GM10266 (cell line): ENCODE data around the gene MYH14.

Experiments
- DNase-seq: peaks from one replicate; pipeline ENCODE4 v3.0.0; 2012; ENCODE audit errors: extremely low spot score
- TF ChIP-seq, protein P1 (sequence below): IDR thresholded peaks from 2 replicates; pipeline ENCODE4 v1.5.1; 2012; ENCODE audit warnings: mild to moderate bottlenecking, low read depth; ENCODE audit not compliant: control insufficient read depth, insufficient read depth; ENCODE audit errors: missing control alignments

The MYH14 gene

DNA sequence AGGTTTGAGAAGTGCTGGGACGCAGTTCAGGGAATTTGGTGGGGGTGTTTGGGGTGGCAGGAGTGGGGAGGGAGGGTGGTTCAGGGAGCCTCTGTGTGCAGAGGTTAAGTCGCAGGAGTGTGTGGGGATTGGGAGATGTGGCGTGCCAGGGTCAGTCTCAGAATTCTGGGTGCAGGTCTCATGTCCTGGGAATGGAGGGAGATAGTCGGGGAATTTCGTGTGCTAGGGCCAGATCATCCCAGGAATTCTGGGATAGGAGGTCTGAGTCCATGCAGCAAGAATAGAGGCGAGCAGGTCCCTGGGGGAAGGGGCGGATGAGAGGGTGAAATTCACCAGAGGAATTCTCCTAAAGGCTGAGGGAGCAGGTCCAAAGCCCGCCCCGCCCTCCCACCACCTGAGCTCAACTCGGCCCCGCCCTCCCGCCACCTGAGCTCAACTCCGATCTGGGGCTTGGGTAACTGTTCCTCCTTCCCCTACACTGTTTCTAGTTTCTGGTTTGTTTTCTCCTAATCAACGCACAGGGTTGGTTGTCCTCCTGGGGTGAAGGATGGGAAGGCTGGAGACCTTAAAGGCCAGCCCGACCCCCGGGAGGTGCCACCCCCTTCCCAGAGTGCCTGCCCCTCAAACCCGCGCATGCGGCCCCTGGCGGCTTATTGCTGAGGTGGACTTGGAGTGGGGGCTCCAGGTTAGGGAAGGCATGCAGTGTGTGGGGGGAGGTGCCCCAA lies 110.6 kb downstream of the MYH14 start:
- no peak for DNase-seq
- TF ChIP-seq, protein P1, sequence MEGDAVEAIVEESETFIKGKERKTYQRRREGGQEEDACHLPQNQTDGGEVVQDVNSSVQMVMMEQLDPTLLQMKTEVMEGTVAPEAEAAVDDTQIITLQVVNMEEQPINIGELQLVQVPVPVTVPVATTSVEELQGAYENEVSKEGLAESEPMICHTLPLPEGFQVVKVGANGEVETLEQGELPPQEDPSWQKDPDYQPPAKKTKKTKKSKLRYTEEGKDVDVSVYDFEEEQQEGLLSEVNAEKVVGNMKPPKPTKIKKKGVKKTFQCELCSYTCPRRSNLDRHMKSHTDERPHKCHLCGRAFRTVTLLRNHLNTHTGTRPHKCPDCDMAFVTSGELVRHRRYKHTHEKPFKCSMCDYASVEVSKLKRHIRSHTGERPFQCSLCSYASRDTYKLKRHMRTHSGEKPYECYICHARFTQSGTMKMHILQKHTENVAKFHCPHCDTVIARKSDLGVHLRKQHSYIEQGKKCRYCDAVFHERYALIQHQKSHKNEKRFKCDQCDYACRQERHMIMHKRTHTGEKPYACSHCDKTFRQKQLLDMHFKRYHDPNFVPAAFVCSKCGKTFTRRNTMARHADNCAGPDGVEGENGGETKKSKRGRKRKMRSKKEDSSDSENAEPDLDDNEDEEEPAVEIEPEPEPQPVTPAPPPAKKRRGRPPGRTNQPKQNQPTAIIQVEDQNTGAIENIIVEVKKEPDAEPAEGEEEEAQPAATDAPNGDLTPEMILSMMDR, result no peak

DNA sequence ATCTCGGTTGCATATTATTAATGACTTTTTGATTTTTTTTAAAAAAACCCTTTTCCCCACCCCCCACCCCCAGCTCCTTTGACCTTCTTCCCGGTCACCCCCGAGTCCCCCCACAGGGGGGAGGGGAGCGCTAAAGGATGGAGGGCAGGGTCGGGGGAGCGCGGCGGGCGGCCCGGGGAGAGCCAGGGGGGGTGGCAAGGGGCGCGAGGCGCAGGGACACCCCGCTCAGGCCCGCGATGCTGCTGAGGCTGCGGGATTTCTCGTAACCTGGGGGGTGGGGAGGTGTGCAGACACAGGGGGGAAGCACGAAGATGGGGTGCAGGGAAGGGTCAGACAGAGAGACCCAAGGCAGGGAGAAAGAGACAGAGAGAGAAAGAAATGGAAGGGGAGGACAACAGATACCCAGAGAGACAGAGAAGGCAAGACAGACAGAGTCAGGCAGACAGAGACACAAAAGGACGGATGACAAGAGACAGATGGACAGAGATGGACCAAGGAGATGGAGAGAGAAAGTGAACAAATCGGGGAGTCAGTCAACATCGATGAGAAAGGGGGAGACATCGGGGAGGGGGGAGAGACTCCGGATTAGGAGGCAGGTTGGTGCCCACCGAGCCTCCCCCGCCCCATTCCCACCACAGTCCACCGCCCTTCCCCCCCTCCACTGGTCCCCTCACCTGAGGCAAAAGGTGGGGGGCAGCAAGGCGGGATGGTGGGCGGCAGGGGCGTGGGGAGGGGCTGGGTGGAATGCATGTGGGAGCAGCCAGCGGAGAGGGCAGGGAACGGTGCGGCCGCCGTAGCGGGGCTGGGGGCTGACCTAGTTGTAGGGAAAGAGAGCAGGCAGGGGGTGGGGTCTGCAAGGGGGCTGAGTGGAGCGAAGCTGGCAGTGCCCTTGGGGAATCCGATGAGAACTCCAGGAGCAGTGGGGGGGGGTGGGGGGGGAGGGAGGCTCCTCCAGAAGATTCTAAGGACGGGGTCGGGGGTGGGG lies 111.6 kb downstream of the MYH14 start:
- TF ChIP-seq, protein P1, result no peak
- DNase-seq, result no peak

DNA sequence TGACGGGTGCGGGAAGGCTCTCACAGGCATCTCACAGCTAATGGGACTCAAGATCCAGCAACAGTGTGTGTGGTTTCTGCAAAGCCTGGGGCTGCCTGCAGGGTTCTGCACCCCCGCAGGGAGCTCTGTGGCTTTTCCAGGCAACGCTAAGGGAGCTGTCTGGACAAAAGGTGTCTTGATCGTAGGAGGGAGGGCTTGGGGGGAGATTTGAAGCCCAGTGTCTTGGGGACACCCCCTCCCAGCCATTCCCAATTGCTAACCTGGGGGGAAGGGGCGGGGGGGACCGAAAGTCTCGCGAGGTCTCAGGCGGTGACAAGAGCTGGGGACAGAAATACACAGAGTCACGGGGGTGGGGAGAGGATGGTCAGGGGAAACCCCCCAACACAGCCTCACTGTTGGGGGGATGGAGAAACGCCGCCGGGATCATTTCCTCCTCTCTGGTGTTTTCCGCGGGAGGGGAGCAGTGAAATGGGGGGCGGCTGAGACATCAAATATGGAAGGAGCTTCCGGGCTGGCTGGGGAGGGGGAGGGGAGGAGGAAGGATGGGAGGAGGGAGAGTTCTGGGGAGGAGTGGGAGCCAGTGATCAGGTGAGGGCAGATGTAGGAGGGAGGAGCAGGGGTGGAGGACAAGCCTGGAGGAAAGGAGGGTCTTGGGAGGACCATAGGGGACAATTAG lies 112.5 kb downstream of the MYH14 start:
- TF ChIP-seq, protein P1, result no peak
- peak; percentile 91 for DNase-seq

DNA sequence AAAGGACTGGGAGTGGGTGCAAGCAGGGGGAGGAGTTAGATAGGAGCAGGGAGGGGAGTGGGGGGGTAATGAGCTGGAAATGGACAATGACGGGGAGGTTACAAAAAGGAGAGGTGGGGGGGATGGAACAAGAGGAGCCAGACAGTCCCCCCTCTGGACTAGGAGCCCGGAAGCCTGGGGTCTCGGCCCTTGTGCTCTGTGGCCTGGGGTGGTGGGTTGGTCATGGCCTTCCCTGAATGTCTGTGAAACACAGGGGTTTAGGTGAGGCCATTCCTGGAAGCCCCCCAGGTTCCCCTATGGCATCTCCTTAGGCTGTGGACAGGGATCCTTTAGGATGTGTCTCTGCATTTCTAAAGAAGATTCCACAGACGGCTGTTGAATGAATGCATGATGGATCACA lies 113.7 kb downstream of the MYH14 start:
- TF ChIP-seq, protein P1, result no peak

DNA sequence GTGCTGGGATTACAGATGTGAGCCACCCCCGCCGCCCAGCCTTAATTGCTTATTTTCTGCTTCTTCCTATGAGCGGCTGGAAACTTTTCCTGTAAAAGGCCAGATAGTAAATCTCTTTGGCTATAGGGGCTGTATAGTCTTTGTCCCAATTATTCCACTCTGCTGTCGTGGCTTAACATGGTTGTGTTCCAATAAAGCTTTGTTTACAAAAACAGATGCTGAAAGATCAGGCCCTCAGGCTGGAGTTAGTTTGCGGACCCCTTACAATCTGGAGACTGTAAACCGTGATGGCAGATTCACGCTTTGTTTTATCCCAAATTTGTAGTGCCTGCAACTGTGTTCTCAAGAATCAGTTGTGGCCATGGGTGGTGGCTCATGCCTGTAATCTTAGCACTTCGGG lies 115.0 kb downstream of the MYH14 start:
- TF ChIP-seq, protein P1, result no peak
- DNase-seq, result no peak

More for the DNA sequence above, 113.7 kb downstream of the MYH14 start:
- no peak for DNase-seq

DNA sequence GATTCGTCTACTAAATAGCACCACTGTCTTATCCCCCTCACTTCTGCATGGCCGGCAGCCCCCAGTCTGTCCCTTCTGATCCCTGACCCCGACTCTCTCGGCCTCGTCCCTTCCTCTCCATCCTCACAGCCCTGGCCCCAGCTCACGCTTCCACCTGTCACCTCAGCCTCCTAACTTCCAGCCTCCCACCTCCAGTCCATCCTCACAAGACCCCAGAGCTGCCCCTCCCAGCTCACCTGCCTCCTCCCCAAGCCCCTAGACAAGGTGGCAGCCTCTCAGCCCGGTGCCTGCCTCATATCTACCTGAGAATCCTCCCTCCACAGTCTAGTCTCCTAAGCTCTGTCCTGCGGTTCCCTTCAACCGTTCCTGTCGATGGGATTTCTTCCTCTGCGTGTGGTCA lies 115.7 kb downstream of the MYH14 start:
- TF ChIP-seq, protein P1, result no peak

More for the DNA sequence above, 115.7 kb downstream of the MYH14 start:
- DNase-seq, result no peak
